Stimulated activated CD8-positive, alpha-beta memory T cell treated with anti-CD3 and anti-CD28 coated beads, Interleukin-4, amount 100 ng/mL, for 24 hours (primary cell): ENCODE results near the gene JADE2.

Source experiments
- DNase-seq: peaks from one replicate; pipeline ENCODE4 v3.0.0-alpha.2; 2020; ENCODE audit warnings: low read depth

The JADE2 gene

GRCh38 chr5:134530301-134531077 lies 5.0 kb downstream of the JADE2 start:
- no peak for DNase-seq

- DNase-seq = no peak
These were observed 7.8 kb downstream of the JADE2 start for GRCh38 chr5:134533115-134533815.

- no peak for DNase-seq
These were observed 8.7 kb downstream of the JADE2 start for GRCh38 chr5:134534058-134534725.

- no peak for DNase-seq
These were observed 9.2 kb downstream of the JADE2 start for GRCh38 chr5:134534726-134535110.

GRCh38 chr5:134536876-134537275 lies 11.4 kb downstream of the JADE2 start:
- DNase-seq = no peak

GRCh38 chr5:134537297-134537696 lies 11.8 kb downstream of the JADE2 start:
- no peak for DNase-seq

GRCh38 chr5:134538296-134538695 lies 12.8 kb downstream of the JADE2 start:
- no peak for DNase-seq

GRCh38 chr5:134539732-134540131 lies 14.3 kb downstream of the JADE2 start:
- DNase-seq = no peak

- DNase-seq = no peak
These were observed 15.6 kb downstream of the JADE2 start for GRCh38 chr5:134540747-134541733.

GRCh38 chr5:134541736-134542376 lies 16.4 kb downstream of the JADE2 start:
- DNase-seq = no peak

- DNase-seq = no peak
These were observed 18.5 kb downstream of the JADE2 start for GRCh38 chr5:134543820-134544614.

- DNase-seq = no peak
These were observed 19.8 kb downstream of the JADE2 start for GRCh38 chr5:134545070-134545868.

GRCh38 chr5:134547066-134547465 lies 21.6 kb downstream of the JADE2 start:
- no peak for DNase-seq

GRCh38 chr5:134547579-134547978 lies 22.1 kb downstream of the JADE2 start:
- DNase-seq = no peak

GRCh38 chr5:134547999-134548658 lies 22.7 kb downstream of the JADE2 start:
- DNase-seq = no peak

GRCh38 chr5:134549714-134550113 lies 24.2 kb downstream of the JADE2 start:
- no peak for DNase-seq

GRCh38 chr5:134550271-134551214 lies 25.1 kb downstream of the JADE2 start:
- no peak for DNase-seq

GRCh38 chr5:134551901-134552300 lies 26.4 kb downstream of the JADE2 start:
- DNase-seq = no peak
